ENCODE results near the gene DRD3.

DRD3 gene

DNA sequence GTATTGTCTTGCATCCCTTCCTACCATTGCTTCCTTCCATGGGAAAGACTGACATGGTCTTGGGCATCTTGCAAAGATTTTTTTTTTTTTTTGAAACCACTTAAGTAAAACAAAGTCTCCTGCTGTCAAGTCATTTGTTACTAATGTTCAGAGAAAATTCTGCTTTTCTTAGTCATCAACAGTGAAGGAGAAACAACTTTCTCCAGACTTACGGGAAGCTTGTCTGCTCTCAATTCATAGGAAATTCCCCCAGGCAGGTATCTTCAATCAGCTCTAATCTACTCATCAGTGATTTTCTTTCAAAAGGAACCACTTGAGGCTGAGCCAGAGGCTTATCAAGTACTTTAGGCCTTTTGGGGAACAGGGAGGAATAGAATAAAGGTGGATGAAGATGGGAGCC, 15.9 kb upstream of the DRD3 start:
- TF ChIP-seq CTCF (IDR thresholded peaks at IDR 0.05; ENCODE audit: control insufficient read depth, insufficient read depth, low read depth, low read length, missing control alignments): no peak
- DNase-seq (ENCODE audit: low read depth): no peak
- H3K4me3 ChIP-seq (ENCODE audit: control insufficient read depth, low read depth, low read length): no peak overlapping the region

- H3K4me3 ChIP-seq (ENCODE audit: control insufficient read depth, low read depth, low read length): no peak overlapping the region
- no peak for DNase-seq (ENCODE audit: low read depth)
- no peak for TF ChIP-seq CTCF (IDR thresholded peaks at IDR 0.05; ENCODE audit: control insufficient read depth, insufficient read depth, low read depth, low read length, missing control alignments)
Observed at GRCh38 chr3:114192136-114192535, 13.3 kb upstream of the DRD3 start.

- no peak overlapping the region for H3K4me3 ChIP-seq (ENCODE audit: control insufficient read depth, low read depth, low read length)
- TF ChIP-seq CTCF (IDR thresholded peaks at IDR 0.05; ENCODE audit: control insufficient read depth, insufficient read depth, low read depth, low read length, missing control alignments): no peak
- DNase-seq (ENCODE audit: low read depth): no peak
Observed at GRCh38 chr3:114186501-114186900, 7.6 kb upstream of the DRD3 start.

- no peak overlapping the region for H3K4me3 ChIP-seq (ENCODE audit: control insufficient read depth, low read depth, low read length)
- peak; percentile 51 for TF ChIP-seq CTCF (IDR thresholded peaks at IDR 0.05; ENCODE audit: control insufficient read depth, insufficient read depth, low read depth, low read length, missing control alignments)
- DNase-seq (ENCODE audit: low read depth): peak; percentile 4
Observed at GRCh38 chr3:114179575-114179974, 723 bp upstream of the DRD3 start.

- no peak for DNase-seq (ENCODE audit: low read depth)
- no peak overlapping the region for H3K4me3 ChIP-seq (ENCODE audit: control insufficient read depth, low read depth, low read length)
- no peak for TF ChIP-seq CTCF (IDR thresholded peaks at IDR 0.05; ENCODE audit: control insufficient read depth, insufficient read depth, low read depth, low read length, missing control alignments)
Observed at GRCh38 chr3:114176890-114177289, 2.0 kb downstream of the DRD3 start.

DNA sequence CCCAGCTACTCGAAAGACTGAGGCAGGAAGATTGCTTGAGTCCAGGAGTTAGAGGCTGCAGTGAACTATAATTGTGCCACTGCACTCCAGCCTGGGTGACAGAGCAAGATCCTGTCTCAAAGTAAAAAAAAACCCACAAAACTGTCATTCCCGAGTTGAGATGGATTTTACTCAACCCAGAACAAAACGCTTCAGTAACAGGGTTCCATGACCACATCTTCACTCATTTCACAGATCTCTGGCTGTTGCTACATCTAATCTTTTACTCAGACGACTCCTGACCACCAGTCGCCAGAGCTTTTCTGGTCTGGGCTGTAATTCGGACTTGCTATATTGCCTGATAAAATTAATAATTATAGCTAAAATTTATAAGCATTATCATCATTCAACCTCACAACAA, 2.4 kb downstream of the DRD3 start:
- TF ChIP-seq CTCF (IDR thresholded peaks at IDR 0.05; ENCODE audit: control insufficient read depth, insufficient read depth, low read depth, low read length, missing control alignments): no peak

More for the DNA sequence above, 2.4 kb downstream of the DRD3 start:
- no peak overlapping the region for H3K4me3 ChIP-seq (ENCODE audit: control insufficient read depth, low read depth, low read length)
- DNase-seq (ENCODE audit: low read depth): no peak

Measured in AG09309 (cell line).